Astrocyte (in vitro differentiated cells and primary cell): ENCODE results near the gene CDC40.

Experiments used
- CTCF ChIP-seq: IDR thresholded peaks from 2 replicates; pipeline ENCODE4 v1.5.1; 2011; ENCODE audit warnings: low read depth, mild to moderate bottlenecking, inconsistent platforms, low read length, moderate library complexity; ENCODE audit not compliant: insufficient read depth
- EZH2 ChIP-seq: IDR thresholded peaks from 2 replicates; pipeline ENCODE4 v1.6.1; 2012; ENCODE audit warnings: mild to moderate bottlenecking, low read length, inconsistent platforms; ENCODE audit not compliant: insufficient read depth

DNA sequence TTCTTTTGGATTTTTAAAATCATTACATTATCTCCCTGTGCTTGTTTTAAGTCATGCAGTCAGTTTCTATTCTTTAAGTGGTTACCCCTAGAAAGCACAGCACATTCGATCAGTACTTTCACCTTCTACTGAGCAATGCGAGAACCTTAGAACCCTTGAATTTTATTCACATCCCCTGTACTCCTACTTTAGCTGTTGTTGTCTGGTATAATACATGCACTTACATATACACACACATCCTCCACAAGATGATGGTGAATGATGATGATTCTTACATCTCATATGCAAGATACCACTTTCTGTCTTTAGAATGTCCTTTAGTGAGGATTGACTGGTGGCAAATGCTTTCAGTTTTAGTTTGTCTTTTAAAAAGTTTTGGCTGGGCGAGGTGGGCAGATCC is 5.7 kb downstream of the CDC40 start:
- TF ChIP-seq EZH2 (no peak), CTCF (no peak)
